ENCODE data around the gene PER3. TPM values are rescaled to one million over a fixed set of nuclear protein-coding genes. Genes with fewer than 3 reads are reported as not detected.

Gene PER3
- total and polyA plus RNA-seq, 2 of the 8 experiments (the other 6 are each of a cell fraction or from before 2014, with no cell fraction given), result 8.3 to 9.3 TPM

DNA sequence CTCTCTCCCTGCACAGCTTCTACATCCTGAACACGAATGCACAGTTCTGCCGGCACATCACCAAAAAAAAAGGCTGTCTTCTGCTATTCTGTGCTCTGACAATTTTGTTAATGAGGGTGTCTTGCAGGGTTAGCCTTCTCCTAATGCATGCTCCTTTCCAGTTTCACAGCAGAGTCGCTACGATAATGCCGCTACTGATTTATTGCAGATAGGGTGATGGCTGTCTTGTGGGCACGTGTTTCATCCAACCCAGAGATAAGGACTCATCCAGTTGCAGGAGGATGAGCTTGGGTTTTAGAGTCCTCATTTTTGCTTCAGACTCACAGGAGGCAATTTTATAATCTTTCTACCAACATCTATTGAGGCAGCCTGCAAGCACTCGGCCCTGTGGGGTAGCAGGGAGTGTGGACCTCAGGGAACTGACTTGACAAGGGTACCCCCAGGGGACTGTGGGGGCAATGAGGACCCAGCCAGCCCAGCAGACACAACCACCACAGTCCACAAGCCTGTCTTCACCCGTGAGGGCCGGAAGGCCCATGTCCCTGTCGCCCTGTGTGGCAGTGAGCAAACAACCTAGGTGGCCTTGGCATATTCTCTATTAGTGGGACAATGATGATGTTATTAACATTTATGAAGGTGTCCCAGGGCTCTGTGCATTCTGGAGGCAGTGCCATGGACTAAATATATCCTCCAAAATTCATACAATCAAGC lies 84.1 kb downstream of the PER3 start:
- no peak overlapping the region for H2AK5ac ChIP-seq (ENCODE audit: low read depth, low read length)
- H3K79me2 ChIP-seq (ENCODE audit: control insufficient read depth in 1 of 2, insufficient read depth in 2 of 2, low read length in 2 of 2), result no peaks in the 10 kb centered on the region
- H4K8ac ChIP-seq (ENCODE audit: extremely low read depth, insufficient read depth, low read length), result no peak overlapping the region
- H3K18ac ChIP-seq (ENCODE audit: extremely low read depth, low read length), result no peak overlapping the region
- POLR2A ChIA-PET (ENCODE audit: partially characterized antibody), result no interaction called here
- H3K79me1 ChIP-seq (ENCODE audit: low read depth, low read length), result no peaks in the 10 kb centered on the region
- H2BK20ac ChIP-seq (ENCODE audit: low read length), result no peak overlapping the region
- H2BK120ac ChIP-seq (replicated peaks; ENCODE audit: low read depth, low read length), result no peak overlapping the region
- no peaks in the 10 kb centered on the region for H4K20me1 ChIP-seq (replicated peaks in 1 of 2; ENCODE audit: control insufficient read depth in 1 of 2, insufficient read depth in 2 of 2, low read length in 2 of 2)
- CTCF ChIA-PET (ENCODE audit: partially characterized antibody), result interaction anchor here (0.7 to 1.5 kb wide), 4 partner anchors 11 to 116 kb away, joined by 3 to 5 read pairs (median 4); no protein-coding TSS in a partner anchor
- no peak overlapping the region for H2BK12ac ChIP-seq (ENCODE audit: low read depth, low read length)
- no peak overlapping the region for H2AFZ ChIP-seq (ENCODE audit: low read length)
- H4K5ac ChIP-seq (ENCODE audit: insufficient read length, low read depth, low read length), result no peak overlapping the region
- H3K36me3 ChIP-seq (ENCODE audit: control insufficient read depth in 2 of 4, insufficient read depth in 4 of 4, low read length in 3 of 4), result no peaks in the 10 kb centered on the region; a peak in 1 of 8 replicates
- no peak overlapping the region for H3K4me3 ChIP-seq (ENCODE audit: extremely low read depth in 1 of 4, insufficient read depth in 2 of 4, low read depth in 3 of 4, low read length in 4 of 4)
- no peaks in the 10 kb centered on the region for H3K23me2 ChIP-seq (ENCODE audit: low read depth, low read length)
- no peak overlapping the region for H2BK5ac ChIP-seq (ENCODE audit: low read depth, low read length)
- H3K27ac ChIP-seq (ENCODE audit: low read depth, low read length), result no peak overlapping the region
- H3K9ac ChIP-seq (replicated peaks in 1 of 4; ENCODE audit: extremely low read depth in 1 of 4, low read depth in 3 of 4, low read length in 3 of 4), result no peak overlapping the region
- DNase-seq (ENCODE audit: low read depth in 1 of 2, low spot score in 2 of 2) (no peak), FAIRE-seq (no peak)
- no peak overlapping the region for H3K23ac ChIP-seq (ENCODE audit: insufficient read length)
- no peak overlapping the region for H4K91ac ChIP-seq (replicated peaks; ENCODE audit: insufficient read length, low read length)
- H3K4me2 ChIP-seq (ENCODE audit: insufficient read depth in 1 of 2, low read depth in 2 of 2, low read length in 2 of 2), result no peak overlapping the region
- H2BK15ac ChIP-seq (ENCODE audit: low read length), result no peak overlapping the region
- WGBS, 2 experiments (ENCODE audit: extremely low coverage in 1 of 2, insufficient coverage in 1 of 2, insufficient read length in 1 of 2, insufficient replicate concordance in 2 of 2, low coverage in 1 of 2, low lambda C conversion rate in 2 of 2, missing lambda C conversion rate in 1 of 2), result 70% methylated on average over 10 of the region's 10 CpGs; no CpG with 5 or more reads in 1 of the 2 experiments
- no peaks in the 10 kb centered on the region for H3K9me3 ChIP-seq (ENCODE audit: insufficient read depth in 2 of 2, low read depth in 1 of 2, low read length in 1 of 2)
- H3K27me3 ChIP-seq (replicated peaks in 1 of 4; ENCODE audit: control insufficient read depth in 3 of 4, extremely low read depth in 1 of 4, insufficient read depth in 3 of 4, low read length in 3 of 4), result no peaks in the 10 kb centered on the region
- H3K4me1 ChIP-seq (replicated peaks in 1 of 4; ENCODE audit: control insufficient read depth in 3 of 4, insufficient read depth in 4 of 4, low read length in 3 of 4), result no peaks in the 10 kb centered on the region
- H3K4ac ChIP-seq (replicated peaks; ENCODE audit: insufficient read length, low read depth, low read length), result peak overlapping the region; percentile 74
- H3K14ac ChIP-seq (ENCODE audit: insufficient read length), result no peak overlapping the region
- H3K56ac ChIP-seq (replicated peaks; ENCODE audit: insufficient read length, low read depth, low read length), result no peak overlapping the region
- TF ChIP-seq KDM4A (IDR thresholded peaks at IDR 0.05; ENCODE audit: low read depth, low read length, severe bottlenecking) (no peak), BCL11A (IDR thresholded peaks at IDR 0.05; ENCODE audit: low read depth in 2 of 2, low read length in 2 of 2) (no peak), MAFK (IDR thresholded peaks at IDR 0.05; ENCODE audit: low read depth, low read length) (no peak), RNF2 (IDR thresholded peaks at IDR 0.05; ENCODE audit: borderline replicate concordance, low read depth, low read length, missing control alignments, poor library complexity, severe bottlenecking) (no peak), MAX (IDR thresholded peaks at IDR 0.05) (no peak), GABPA (IDR thresholded peaks at IDR 0.05; ENCODE audit: borderline replicate concordance, insufficient read depth, low read length) (no peak), RBBP5 (IDR thresholded peaks at IDR 0.05; ENCODE audit: borderline replicate concordance, low read depth, low read length) (no peak)
- TF ChIP-seq, protein P1, sequence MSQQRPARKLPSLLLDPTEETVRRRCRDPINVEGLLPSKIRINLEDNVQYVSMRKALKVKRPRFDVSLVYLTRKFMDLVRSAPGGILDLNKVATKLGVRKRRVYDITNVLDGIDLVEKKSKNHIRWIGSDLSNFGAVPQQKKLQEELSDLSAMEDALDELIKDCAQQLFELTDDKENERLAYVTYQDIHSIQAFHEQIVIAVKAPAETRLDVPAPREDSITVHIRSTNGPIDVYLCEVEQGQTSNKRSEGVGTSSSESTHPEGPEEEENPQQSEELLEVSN (IDR thresholded peaks at IDR 0.05), result no peak

Measured in H1 (cell line).